Caco-2 (cell line): ENCODE data around the gene POLD2. TPM values are rescaled to one million over a fixed set of nuclear protein-coding genes. Genes with fewer than 3 reads are reported as not detected.

Experiments used
- BruUV-seq: library from RNA; stranded (reverse); fragments of 400-500 nt; replicated peaks from 2 replicates; lab custom pipeline; 2021; lab: Mats Ljungman, UMichigan
- CTCF ChIA-PET: fragments of 300-600 bp; sonication (Branson Sonifier 250); formaldehyde crosslinking; loops from one replicate; lab custom pipeline; 2022; ENCODE audit warnings: antibody characterized with exemption; lab: Charles Lee
- POLR2A ChIA-PET: fragments of 300-600 bp; sonication (Branson Sonifier 250); formaldehyde crosslinking; loops from one replicate; lab custom pipeline; 2022; ENCODE audit warnings: antibody characterized with exemption; lab: Charles Lee
- DNase-seq, 2 experiments: peaks; one replicate each; pipeline versions ENCODE4 v3.0.0 to v3.0.0-alpha.2; 2020 to 2022
- H3K27me3 ChIP-seq: replicated peaks from 2 replicates; pipeline ENCODE4 v1.6.0; 2011; ENCODE audit warnings: low read length; ENCODE audit not compliant: control insufficient read depth, insufficient read depth
- H3K36me3 ChIP-seq: 2 replicates; pipeline ENCODE4 v1.5.1; 2011; ENCODE audit warnings: low read length; ENCODE audit not compliant: control insufficient read depth, insufficient read depth
- H3K4me1 ChIP-seq: fragments of 250-450 bp; sonication (Bioruptor Pico); 2 replicates; pipeline ENCODE4 v1.5.1; 2020; ENCODE audit warnings: mild to moderate bottlenecking
- H3K4me3 ChIP-seq: 2 replicates; pipeline ENCODE4 v1.5.1; 2011; ENCODE audit warnings: low read depth, mild to moderate bottlenecking, control low read depth, low read length
- H3K9me3 ChIP-seq: fragments of 250-450 bp; sonication (Bioruptor Pico); 2 replicates; pipeline ENCODE4 v1.5.1; 2020; ENCODE audit warnings: mild to moderate bottlenecking, moderate library complexity
- H3K27ac Mint-ChIP-seq: one replicate; pipeline ENCODE4 v1.8.0; 2022; ENCODE audit warnings: mixed read lengths; ENCODE audit not compliant: unreplicated experiment
- H3K27me3 Mint-ChIP-seq: one replicate; pipeline ENCODE4 v1.8.0; 2022; ENCODE audit warnings: mixed read lengths; ENCODE audit not compliant: insufficient read depth, unreplicated experiment
- H3K36me3 Mint-ChIP-seq: one replicate; pipeline ENCODE4 v1.8.0; 2022; ENCODE audit warnings: mild to moderate bottlenecking, mixed read lengths; ENCODE audit not compliant: insufficient read depth, unreplicated experiment
- H3K4me1 Mint-ChIP-seq: one replicate; pipeline ENCODE4 v1.8.0; 2022; ENCODE audit warnings: low read depth, mixed read lengths; ENCODE audit not compliant: unreplicated experiment
- H3K4me3 Mint-ChIP-seq: one replicate; pipeline ENCODE4 v1.8.0; 2022; ENCODE audit warnings: mild to moderate bottlenecking, moderate library complexity, mixed read lengths; ENCODE audit not compliant: unreplicated experiment
- H3K9me3 Mint-ChIP-seq: one replicate; pipeline ENCODE4 v1.8.0; 2022; ENCODE audit warnings: mixed read lengths; ENCODE audit not compliant: unreplicated experiment
- CTCF ChIP-seq, 2 experiments: fragments of 200-600 bp in 1 of 2; IDR thresholded peaks; 1 replicate in 1 of 2; 2 replicates in 1 of 2; pipeline versions ENCODE4 v1.5.1 to v1.8.0; 2011 to 2022; ENCODE audit warnings: antibody characterized with exemption in 1 of 2, control low read depth in 1 of 2, inconsistent platforms in 1 of 2, low read depth in 1 of 2, low read length in 1 of 2, mild to moderate bottlenecking in 1 of 2, moderate library complexity in 1 of 2; ENCODE audit not compliant: insufficient read depth in 1 of 2, severe bottlenecking in 1 of 2, unreplicated experiment in 1 of 2
- intact Hi-C: fragments of 100-400 bp; cut with micrococcal nuclease; formaldehyde crosslinking; loops from one replicate; pipeline ENCODE4 v1.10.0; 2022; ENCODE audit not compliant: unreplicated experiment
- total RNA-seq: library from RNA; stranded (reverse); gene quantifications from 2 replicates; pipeline ENCODE4 v1.2.3, GENCODE V29; 2022

The POLD2 gene
- total RNA-seq, 1 experiment from 2014 or later = 140 TPM

DNA sequence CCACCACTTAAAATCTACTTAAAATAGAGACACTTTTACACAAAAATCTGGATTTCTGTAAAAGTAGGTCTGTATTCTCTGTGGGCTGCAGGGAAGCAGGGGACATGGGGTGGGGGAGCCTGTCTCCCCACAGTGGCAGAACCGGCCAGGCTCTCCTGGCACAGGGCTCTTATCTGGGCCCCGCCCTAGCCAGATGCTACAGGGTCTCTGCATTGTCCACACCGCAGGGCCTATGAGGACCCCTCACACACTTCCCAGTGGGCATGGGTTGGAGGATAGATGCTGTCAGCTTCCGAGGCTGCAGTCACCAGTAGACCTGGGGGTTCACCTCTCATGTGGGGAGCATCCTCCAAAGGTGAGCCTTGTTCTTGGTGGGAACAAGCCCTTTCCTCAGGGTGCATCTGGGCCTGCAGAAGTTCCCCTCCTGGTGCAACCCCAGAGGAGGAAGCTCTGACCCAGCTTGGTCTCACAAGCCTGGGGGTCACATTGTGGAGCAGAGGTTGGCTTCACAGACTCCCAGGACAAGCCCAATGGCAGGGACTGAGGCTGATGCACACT lies 33.2 kb upstream of the POLD2 start:
- no peak for DNase-seq
- no peaks in the 10 kb centered on the region for H3K36me3 Mint-ChIP-seq
- ChIA-PET POLR2A (no interaction called here), CTCF (no interaction called here)
- no peak overlapping the region for H3K4me3 ChIP-seq
- no peaks in the 10 kb centered on the region for H3K27me3 ChIP-seq
- TF ChIP-seq CTCF (IDR thresholded peaks at IDR 0.05; ENCODE audit: insufficient read depth in 1 of 2, low read depth in 1 of 2, low read length in 1 of 2, severe bottlenecking in 1 of 2, unreplicated experiment in 1 of 2) = no peak
- no TSS peak for BruUV-seq
- H3K4me1 ChIP-seq = no peaks in the 10 kb centered on the region
- intact Hi-C loops = no loop called here
- H3K9me3 ChIP-seq = no peaks in the 10 kb centered on the region
- H3K4me1 Mint-ChIP-seq = peaks cover 6% of the 10 kb centered on the region
- H3K27me3 Mint-ChIP-seq = no peaks in the 10 kb centered on the region
- no peaks in the 10 kb centered on the region for H3K9me3 Mint-ChIP-seq
- H3K27ac Mint-ChIP-seq = no peak overlapping the region
- no peaks in the 10 kb centered on the region for H3K36me3 ChIP-seq
- no peak overlapping the region for H3K4me3 Mint-ChIP-seq

- BruUV-seq = no TSS peak
- Histone ChIP-seq H3K9me3 (no peaks in the 10 kb centered on the region), H3K4me1 (no peaks in the 10 kb centered on the region), H3K36me3 (no peaks in the 10 kb centered on the region), H3K4me3 (no peak overlapping the region), H3K27me3 (no peaks in the 10 kb centered on the region)
- no peaks in the 10 kb centered on the region for H3K36me3 Mint-ChIP-seq
- intact Hi-C loops = no loop called here
- H3K27ac Mint-ChIP-seq = no peak overlapping the region
- ChIA-PET CTCF (interaction anchor here (1.1 to 1.2 kb wide), 2 partner anchors 24 to 41 kb away, joined by 3 read pairs; no protein-coding TSS in a partner anchor), POLR2A (no interaction called here)
- peaks cover 6% of the 10 kb centered on the region for H3K4me1 Mint-ChIP-seq
- no peak for DNase-seq
- no peaks in the 10 kb centered on the region for H3K27me3 Mint-ChIP-seq
- no peak overlapping the region for H3K4me3 Mint-ChIP-seq
- H3K9me3 Mint-ChIP-seq = no peaks in the 10 kb centered on the region
- TF ChIP-seq CTCF (IDR thresholded peaks at IDR 0.05; ENCODE audit: insufficient read depth in 1 of 2, low read depth in 1 of 2, low read length in 1 of 2, severe bottlenecking in 1 of 2, unreplicated experiment in 1 of 2) = no peak
These were observed 32.1 kb upstream of the POLD2 start for GRCh38 chr7:44155191-44156185.

GRCh38 chr7:44154703-44155102 lies 31.4 kb upstream of the POLD2 start:
- intact Hi-C loops = no loop called here
- Histone ChIP-seq H3K4me1 (no peaks in the 10 kb centered on the region), H3K9me3 (no peaks in the 10 kb centered on the region), H3K27me3 (no peaks in the 10 kb centered on the region), H3K36me3 (no peaks in the 10 kb centered on the region), H3K4me3 (no peak overlapping the region)
- no TSS peak for BruUV-seq
- no peaks in the 10 kb centered on the region for H3K36me3 Mint-ChIP-seq
- CTCF ChIA-PET = interaction anchor here (1.1 to 1.2 kb wide), 2 partner anchors 23 to 42 kb away, joined by 3 read pairs; no protein-coding TSS in a partner anchor
- H3K27ac Mint-ChIP-seq = no peak overlapping the region
- no peaks in the 10 kb centered on the region for H3K9me3 Mint-ChIP-seq
- peaks cover 6% of the 10 kb centered on the region for H3K4me1 Mint-ChIP-seq
- no peak overlapping the region for H3K4me3 Mint-ChIP-seq
- H3K27me3 Mint-ChIP-seq = no peaks in the 10 kb centered on the region
- no peak for TF ChIP-seq CTCF (IDR thresholded peaks at IDR 0.05; ENCODE audit: insufficient read depth in 1 of 2, low read depth in 1 of 2, low read length in 1 of 2, severe bottlenecking in 1 of 2, unreplicated experiment in 1 of 2)
- DNase-seq = no peak
- POLR2A ChIA-PET = no interaction called here
